Neural cell (in vitro differentiated cells): ENCODE results near the gene HOXA5.

Source experiments
- CTCF ChIP-seq: fragments of 450-650 bp; IDR thresholded peaks from 2 replicates; pipeline ENCODE4 v1.5.1; 2014; ENCODE audit warnings: antibody characterized with exemption, mild to moderate bottlenecking, moderate library complexity; ENCODE audit not compliant: poor library complexity, severe bottlenecking
- EP300 ChIP-seq: fragments of 450-650 bp; conservative IDR thresholded peaks from 2 replicates; pipeline ENCODE4 v1.6.1; 2014; ENCODE audit warnings: antibody characterized with exemption, mild to moderate bottlenecking, moderate library complexity; ENCODE audit not compliant: poor library complexity, severe bottlenecking
- EZH2 ChIP-seq: fragments of 200-600, 300-800 bp; shearing (Covaris generic), sonication (generic); IDR thresholded peaks from 2 replicates; pipeline ENCODE4 v1.6.1; 2014; ENCODE audit warnings: antibody characterized with exemption, low read length, borderline replicate concordance, mild to moderate bottlenecking; ENCODE audit not compliant: insufficient read depth, poor library complexity, severe bottlenecking
- MXI1 ChIP-seq: fragments of 450-650 bp; conservative IDR thresholded peaks from 2 replicates; pipeline ENCODE4 v1.6.1; 2014; ENCODE audit warnings: antibody characterized with exemption, mild to moderate bottlenecking; ENCODE audit not compliant: poor library complexity, severe bottlenecking
- POLR2AphosphoS5 ChIP-seq: IDR thresholded peaks from 2 replicates; pipeline ENCODE4 v1.6.1; 2012
- RAD21 ChIP-seq: fragments of 450-650 bp; conservative IDR thresholded peaks from 2 replicates; pipeline ENCODE4 v1.6.1; 2014; ENCODE audit warnings: antibody characterized with exemption, mild to moderate bottlenecking, moderate library complexity
- REST ChIP-seq: IDR thresholded peaks from 2 replicates; pipeline ENCODE4 v1.6.1; 2012; ENCODE audit warnings: borderline replicate concordance
- SMC3 ChIP-seq: fragments of 450-650 bp; conservative IDR thresholded peaks from 2 replicates; pipeline ENCODE4 v1.6.1; 2014; ENCODE audit warnings: antibody characterized with exemption, mild to moderate bottlenecking, moderate library complexity; ENCODE audit not compliant: poor library complexity
- TAF1 ChIP-seq: IDR thresholded peaks from 2 replicates; pipeline ENCODE4 v1.6.1; 2012; ENCODE audit warnings: low read depth

GRCh38 chr7:27134392-27134791 is 9.1 kb downstream of the HOXA5 start:
- TF ChIP-seq EZH2 (no peak), TAF1 (no peak), CTCF (no peak), REST (no peak), POLR2AphosphoS5 (no peak), EP300 (no peak), RAD21 (no peak), SMC3 (no peak), MXI1 (no peak)
